ENCODE measurements around the gene CRYL1. TPM values are rescaled to one million over a fixed set of nuclear protein-coding genes. Genes with fewer than 3 reads are reported as not detected.

CRYL1 gene
- total and polyA plus RNA-seq, 2 experiments from 2014 or later = 65.5 to 66.2 TPM

- H3K9me2 ChIP-seq (replicated peaks; ENCODE audit: insufficient read depth) = no peaks in the 10 kb centered on the region
- H3K79me2 ChIP-seq = no peaks in the 10 kb centered on the region
- H3K4me2 ChIP-seq = no peak overlapping the region
- no peaks in the 10 kb centered on the region for H3K27me3 ChIP-seq
- no peak overlapping the region for H3K4me3 ChIP-seq
- WGBS (ENCODE audit: low lambda C conversion rate, missing lambda C conversion rate) = 87% methylated on average over 11 of the region's 11 CpGs
- H4K20me1 ChIP-seq (ENCODE audit: insufficient read depth, poor library complexity, severe bottlenecking) = no peaks in the 10 kb centered on the region
- no peaks in the 10 kb centered on the region for H3K4me1 ChIP-seq (ENCODE audit: insufficient read depth)
- H3K9me3 ChIP-seq (ENCODE audit: low read depth) = no peaks in the 10 kb centered on the region
- no peaks in the 10 kb centered on the region for H3K36me3 ChIP-seq (replicated peaks; ENCODE audit: insufficient read depth, low read depth)
- TF ChIP-seq EZH2 (IDR thresholded peaks at IDR 0.05; ENCODE audit: borderline replicate concordance) (no peak), EZH2phosphoT487 (IDR thresholded peaks at IDR 0.05; ENCODE audit: low read depth, severe bottlenecking, unreplicated experiment) (no peak), CTCF (IDR thresholded peaks at IDR 0.05; ENCODE audit: poor library complexity) (no peak)
- H3K27ac ChIP-seq = no peak overlapping the region
- DNase-seq (ENCODE audit: low spot score) = no peak
- no peak overlapping the region for H2AFZ ChIP-seq
Observed at GRCh38 chr13:20460761-20461160, 64.9 kb downstream of the CRYL1 start.

- WGBS (ENCODE audit: low lambda C conversion rate, missing lambda C conversion rate) = 81% methylated on average over 6 of the region's 6 CpGs
- no peaks in the 10 kb centered on the region for H3K9me2 ChIP-seq (replicated peaks; ENCODE audit: insufficient read depth)
- H3K4me1 ChIP-seq (ENCODE audit: insufficient read depth) = no peaks in the 10 kb centered on the region
- H3K4me2 ChIP-seq = no peak overlapping the region
- no peak overlapping the region for H2AFZ ChIP-seq
- H3K4me3 ChIP-seq = no peak overlapping the region
- no peak for DNase-seq (ENCODE audit: low spot score)
- no peaks in the 10 kb centered on the region for H3K9me3 ChIP-seq (ENCODE audit: low read depth)
- H3K79me2 ChIP-seq = no peaks in the 10 kb centered on the region
- no peaks in the 10 kb centered on the region for H4K20me1 ChIP-seq (ENCODE audit: insufficient read depth, poor library complexity, severe bottlenecking)
- no peak overlapping the region for H3K27ac ChIP-seq
- no peak for TF ChIP-seq EZH2 (IDR thresholded peaks at IDR 0.05; ENCODE audit: borderline replicate concordance)
- no peak for TF ChIP-seq EZH2phosphoT487 (IDR thresholded peaks at IDR 0.05; ENCODE audit: low read depth, severe bottlenecking, unreplicated experiment)
- H3K27me3 ChIP-seq = no peaks in the 10 kb centered on the region
- H3K36me3 ChIP-seq (replicated peaks; ENCODE audit: insufficient read depth, low read depth) = no peaks in the 10 kb centered on the region
Observed at GRCh38 chr13:20457670-20458069, 68.0 kb downstream of the CRYL1 start.

- Histone ChIP-seq H3K9me3 (ENCODE audit: low read depth) (no peaks in the 10 kb centered on the region), H3K79me2 (no peaks in the 10 kb centered on the region), H4K20me1 (ENCODE audit: insufficient read depth, poor library complexity, severe bottlenecking) (no peaks in the 10 kb centered on the region), H2AFZ (no peak overlapping the region), H3K4me3 (no peak overlapping the region), H3K9me2 (replicated peaks; ENCODE audit: insufficient read depth) (no peaks in the 10 kb centered on the region), H3K27me3 (no peaks in the 10 kb centered on the region), H3K4me1 (ENCODE audit: insufficient read depth) (no peaks in the 10 kb centered on the region), H3K36me3 (replicated peaks; ENCODE audit: insufficient read depth, low read depth) (no peaks in the 10 kb centered on the region), H3K27ac (no peak overlapping the region), H3K4me2 (no peak overlapping the region)
- WGBS (ENCODE audit: low lambda C conversion rate, missing lambda C conversion rate) = 80% methylated on average over 2 of the region's 2 CpGs
- no peak for DNase-seq (ENCODE audit: low spot score)
- TF ChIP-seq CTCF (IDR thresholded peaks at IDR 0.05; ENCODE audit: poor library complexity) (no peak), EZH2 (IDR thresholded peaks at IDR 0.05; ENCODE audit: borderline replicate concordance) (no peak), EZH2phosphoT487 (IDR thresholded peaks at IDR 0.05; ENCODE audit: low read depth, severe bottlenecking, unreplicated experiment) (no peak)
Observed at GRCh38 chr13:20456737-20457136, 68.9 kb downstream of the CRYL1 start.

- DNase-seq (ENCODE audit: low spot score) = no peak
- Histone ChIP-seq H3K79me2 (no peaks in the 10 kb centered on the region), H3K27me3 (no peaks in the 10 kb centered on the region), H3K27ac (no peak overlapping the region), H2AFZ (no peak overlapping the region), H3K9me2 (replicated peaks; ENCODE audit: insufficient read depth) (no peaks in the 10 kb centered on the region), H4K20me1 (ENCODE audit: insufficient read depth, poor library complexity, severe bottlenecking) (no peaks in the 10 kb centered on the region), H3K4me3 (no peak overlapping the region), H3K36me3 (replicated peaks; ENCODE audit: insufficient read depth, low read depth) (no peaks in the 10 kb centered on the region), H3K9me3 (ENCODE audit: low read depth) (peaks cover 6% of the 10 kb centered on the region), H3K4me2 (no peak overlapping the region), H3K4me1 (ENCODE audit: insufficient read depth) (no peaks in the 10 kb centered on the region)
- TF ChIP-seq EZH2 (IDR thresholded peaks at IDR 0.05; ENCODE audit: borderline replicate concordance) (no peak), CTCF (IDR thresholded peaks at IDR 0.05; ENCODE audit: poor library complexity) (no peak), EZH2phosphoT487 (IDR thresholded peaks at IDR 0.05; ENCODE audit: low read depth, severe bottlenecking, unreplicated experiment) (no peak)
Observed at GRCh38 chr13:20451397-20451796, 74.3 kb downstream of the CRYL1 start.
